Osteoblast (primary cell): Measurements from ENCODE around the gene TRIM67. TPM values are rescaled to one million over a fixed set of nuclear protein-coding genes. Genes with fewer than 3 reads are reported as not detected.

Experiments
- DNase-seq: peaks from one replicate; pipeline ENCODE4 v3.0.0; 2011; ENCODE audit warnings: low spot score, mixed read lengths; ENCODE audit not compliant: insufficient read length; ENCODE audit errors: missing footprints
- H2AFZ ChIP-seq: 2 replicates; pipeline ENCODE4 v1.6.0; 2011; ENCODE audit warnings: mild to moderate bottlenecking, low read length
- H3K27ac ChIP-seq: 2 replicates; pipeline ENCODE4 v1.5.1; 2011; ENCODE audit warnings: mild to moderate bottlenecking, low read depth, low read length, moderate library complexity
- H3K27me3 ChIP-seq: 2 replicates; pipeline ENCODE4 v1.6.0; 2012; ENCODE audit warnings: mild to moderate bottlenecking, control low read depth, inconsistent platforms, low read length, moderate library complexity; ENCODE audit not compliant: insufficient read depth
- H3K36me3 ChIP-seq: 2 replicates; pipeline ENCODE4 v1.5.1; 2011; ENCODE audit warnings: mild to moderate bottlenecking, low read length, control low read depth, moderate library complexity; ENCODE audit not compliant: insufficient read depth
- H3K4me1 ChIP-seq: 2 replicates; pipeline ENCODE4 v1.5.1; 2011; ENCODE audit warnings: mild to moderate bottlenecking, low read length, control low read depth, moderate library complexity; ENCODE audit not compliant: insufficient read depth
- H3K4me2 ChIP-seq: 2 replicates; pipeline ENCODE4 v1.6.0; 2011; ENCODE audit warnings: mild to moderate bottlenecking, low read length; ENCODE audit not compliant: insufficient read depth
- H3K4me3 ChIP-seq: fragments of 200-600 bp; sonication (generic); 3 replicates; pipeline ENCODE4 v1.5.1; 2012; ENCODE audit warnings: mild to moderate bottlenecking, low read length, inconsistent platforms; ENCODE audit not compliant: insufficient read depth
- H3K79me2 ChIP-seq: 2 replicates; pipeline ENCODE4 v1.6.0; 2012; ENCODE audit warnings: mild to moderate bottlenecking, low read length, control low read depth, inconsistent platforms; ENCODE audit not compliant: insufficient read depth
- H3K9me3 ChIP-seq: 2 replicates; pipeline ENCODE4 v1.5.1; 2011; ENCODE audit warnings: low read depth, low read length, control low read depth
- H4K20me1 ChIP-seq: 2 replicates; pipeline ENCODE4 v1.6.0; 2012; ENCODE audit warnings: mild to moderate bottlenecking, low read length, control low read depth; ENCODE audit not compliant: insufficient read depth
- total RNA-seq: library from RNA; depleted of rRNA; stranded (reverse); fragments of >200 nt; gene quantifications from 2 replicates; pipeline ENCODE4 v1.2.3, GENCODE V29; 2012
- TF ChIP-seq, protein P1 (sequence below): IDR thresholded peaks from 2 replicates; pipeline ENCODE4 v1.5.1; 2011; ENCODE audit warnings: mild to moderate bottlenecking, low read depth, low read length, moderate library complexity; ENCODE audit errors: extremely low read depth

Gene TRIM67
- total RNA-seq, 1 donor = 0.36 TPM

DNA sequence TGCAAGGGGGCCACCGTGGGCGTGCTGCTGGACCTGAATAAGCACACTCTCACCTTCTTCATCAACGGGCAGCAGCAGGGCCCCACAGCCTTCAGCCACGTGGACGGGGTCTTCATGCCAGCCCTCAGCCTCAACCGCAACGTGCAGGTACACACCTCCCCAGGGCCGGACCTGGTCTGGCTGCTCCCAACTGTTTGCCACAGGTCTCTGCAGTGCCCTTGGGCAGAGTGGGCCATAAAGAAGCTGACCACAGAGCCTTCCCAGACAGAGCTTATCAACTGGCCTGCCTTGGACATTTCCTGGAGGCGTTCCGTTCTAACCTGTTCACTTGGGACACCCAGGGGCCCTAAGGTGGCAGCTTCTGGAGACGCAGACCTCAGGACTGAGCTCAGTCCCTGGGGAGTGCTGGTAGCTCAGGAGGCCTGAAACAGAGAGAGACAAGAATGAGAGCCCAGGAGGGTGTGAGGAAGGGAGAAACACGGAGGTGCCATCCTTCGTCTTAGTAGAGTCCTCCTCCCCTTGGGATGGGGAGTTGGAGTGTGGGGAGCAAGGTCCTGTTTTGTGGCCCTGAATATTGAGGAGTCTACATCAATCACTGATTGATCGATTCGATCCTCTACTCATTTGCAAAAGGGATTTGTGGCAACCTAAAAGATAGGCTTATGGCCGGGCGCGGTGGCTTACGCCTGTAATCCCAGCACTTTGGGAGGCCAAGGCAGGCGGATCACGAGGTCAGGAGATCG, 52.1 kb downstream of the TRIM67 start:
- Histone ChIP-seq H3K4me3 (no peak overlapping the region), H3K79me2 (no peaks in the 10 kb centered on the region), H3K27me3 (peaks cover 12% of the 10 kb centered on the region), H3K27ac (no peak overlapping the region), H3K4me1 (no peaks in the 10 kb centered on the region), H2AFZ (no peak overlapping the region), H3K4me2 (no peak overlapping the region), H3K36me3 (no peaks in the 10 kb centered on the region), H4K20me1 (no peaks in the 10 kb centered on the region), H3K9me3 (no peaks in the 10 kb centered on the region)
- TF ChIP-seq, protein P1, sequence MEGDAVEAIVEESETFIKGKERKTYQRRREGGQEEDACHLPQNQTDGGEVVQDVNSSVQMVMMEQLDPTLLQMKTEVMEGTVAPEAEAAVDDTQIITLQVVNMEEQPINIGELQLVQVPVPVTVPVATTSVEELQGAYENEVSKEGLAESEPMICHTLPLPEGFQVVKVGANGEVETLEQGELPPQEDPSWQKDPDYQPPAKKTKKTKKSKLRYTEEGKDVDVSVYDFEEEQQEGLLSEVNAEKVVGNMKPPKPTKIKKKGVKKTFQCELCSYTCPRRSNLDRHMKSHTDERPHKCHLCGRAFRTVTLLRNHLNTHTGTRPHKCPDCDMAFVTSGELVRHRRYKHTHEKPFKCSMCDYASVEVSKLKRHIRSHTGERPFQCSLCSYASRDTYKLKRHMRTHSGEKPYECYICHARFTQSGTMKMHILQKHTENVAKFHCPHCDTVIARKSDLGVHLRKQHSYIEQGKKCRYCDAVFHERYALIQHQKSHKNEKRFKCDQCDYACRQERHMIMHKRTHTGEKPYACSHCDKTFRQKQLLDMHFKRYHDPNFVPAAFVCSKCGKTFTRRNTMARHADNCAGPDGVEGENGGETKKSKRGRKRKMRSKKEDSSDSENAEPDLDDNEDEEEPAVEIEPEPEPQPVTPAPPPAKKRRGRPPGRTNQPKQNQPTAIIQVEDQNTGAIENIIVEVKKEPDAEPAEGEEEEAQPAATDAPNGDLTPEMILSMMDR = no peak
- no peak for DNase-seq

DNA sequence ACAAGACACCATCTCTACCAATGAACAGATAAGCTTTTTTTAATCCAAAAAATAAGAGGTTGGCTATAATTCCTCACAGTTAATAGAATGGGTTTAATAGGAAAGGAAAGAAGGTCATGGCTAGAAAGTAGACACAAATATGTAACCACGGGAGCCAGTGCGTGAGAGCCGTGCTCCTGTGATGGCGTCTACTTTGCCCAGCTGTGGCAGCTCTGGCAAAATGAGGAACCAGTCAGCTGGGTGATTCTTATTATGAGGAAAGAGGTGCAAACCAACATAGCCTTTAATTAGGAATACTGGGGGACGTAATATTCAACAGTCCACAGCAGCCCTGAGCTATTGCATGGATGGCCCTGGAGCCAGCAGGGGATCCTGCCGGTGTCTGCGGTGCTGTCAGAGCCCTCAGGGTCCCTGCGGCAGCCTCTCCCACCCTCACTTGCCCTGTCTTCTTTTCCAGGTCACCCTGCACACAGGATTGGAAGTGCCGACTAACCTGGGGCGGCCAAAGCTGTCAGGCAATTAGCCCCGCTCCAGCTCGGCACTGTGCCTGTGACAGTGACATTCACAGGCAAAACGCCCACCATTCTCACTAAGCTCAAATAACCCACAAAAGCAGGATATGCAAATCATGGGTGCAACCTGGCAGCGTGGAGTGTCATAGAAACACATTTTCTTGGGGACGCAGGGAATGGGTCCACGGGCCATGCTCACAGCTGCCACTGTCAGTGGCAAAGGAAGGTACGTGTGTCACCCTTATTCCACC, 53.2 kb downstream of the TRIM67 start:
- DNase-seq = no peak
- Histone ChIP-seq H2AFZ (no peak overlapping the region), H4K20me1 (no peaks in the 10 kb centered on the region), H3K4me3 (no peak overlapping the region), H3K79me2 (no peaks in the 10 kb centered on the region), H3K27me3 (peaks cover 12% of the 10 kb centered on the region), H3K27ac (no peak overlapping the region), H3K4me2 (no peak overlapping the region), H3K9me3 (no peaks in the 10 kb centered on the region), H3K4me1 (no peaks in the 10 kb centered on the region), H3K36me3 (no peaks in the 10 kb centered on the region)
- TF ChIP-seq, protein P1 = no peak

- H4K20me1 ChIP-seq = no peaks in the 10 kb centered on the region
- no peak overlapping the region for H3K4me2 ChIP-seq
- H3K79me2 ChIP-seq = no peaks in the 10 kb centered on the region
- no peaks in the 10 kb centered on the region for H3K9me3 ChIP-seq
- H2AFZ ChIP-seq = no peak overlapping the region
- H3K36me3 ChIP-seq = no peaks in the 10 kb centered on the region
- TF ChIP-seq, protein P1 = no peak
- H3K4me1 ChIP-seq = no peaks in the 10 kb centered on the region
- no peak overlapping the region for H3K27ac ChIP-seq
- no peak for DNase-seq
- H3K27me3 ChIP-seq = peaks cover 12% of the 10 kb centered on the region
- no peak overlapping the region for H3K4me3 ChIP-seq
Measured at GRCh38 chr1:231215681-231216385, 54.0 kb downstream of the TRIM67 start.

DNA sequence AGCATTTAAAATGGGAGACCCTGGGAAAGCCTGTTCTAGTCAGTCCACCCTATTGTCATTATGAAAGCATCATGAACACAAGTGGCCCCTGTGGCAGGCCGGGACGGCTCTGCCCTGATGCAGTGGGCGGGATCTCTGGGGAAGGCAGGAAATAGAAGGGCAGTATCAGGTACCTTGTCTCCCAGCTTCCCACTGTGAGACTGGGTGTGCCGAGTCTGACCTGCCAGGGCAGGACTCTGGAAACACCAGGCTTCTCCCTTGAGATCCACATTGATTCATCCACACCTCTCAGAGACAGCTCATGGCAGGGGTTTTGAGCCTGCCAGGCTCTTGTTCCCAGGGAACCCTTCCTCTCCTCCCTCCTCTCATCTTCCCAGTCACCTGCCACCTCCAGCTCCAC, 54.6 kb downstream of the TRIM67 start:
- H2AFZ ChIP-seq = no peak overlapping the region
- no peaks in the 10 kb centered on the region for H4K20me1 ChIP-seq
- TF ChIP-seq, protein P1 = no peak
- H3K9me3 ChIP-seq = no peaks in the 10 kb centered on the region
- DNase-seq = peak; percentile 64
- no peaks in the 10 kb centered on the region for H3K36me3 ChIP-seq
- peaks cover 12% of the 10 kb centered on the region for H3K27me3 ChIP-seq
- H3K4me1 ChIP-seq = no peaks in the 10 kb centered on the region
- H3K4me3 ChIP-seq = no peak overlapping the region
- no peaks in the 10 kb centered on the region for H3K79me2 ChIP-seq
- H3K27ac ChIP-seq = no peak overlapping the region
- H3K4me2 ChIP-seq = no peak overlapping the region
